Measurements from ENCODE around the gene TARBP2. TPM values are rescaled to one million over a fixed set of nuclear protein-coding genes. Genes with fewer than 3 reads are reported as not detected.

TARBP2 gene
- total RNA-seq, 1 donor from 2014 or later, result 59.4 TPM

DNA sequence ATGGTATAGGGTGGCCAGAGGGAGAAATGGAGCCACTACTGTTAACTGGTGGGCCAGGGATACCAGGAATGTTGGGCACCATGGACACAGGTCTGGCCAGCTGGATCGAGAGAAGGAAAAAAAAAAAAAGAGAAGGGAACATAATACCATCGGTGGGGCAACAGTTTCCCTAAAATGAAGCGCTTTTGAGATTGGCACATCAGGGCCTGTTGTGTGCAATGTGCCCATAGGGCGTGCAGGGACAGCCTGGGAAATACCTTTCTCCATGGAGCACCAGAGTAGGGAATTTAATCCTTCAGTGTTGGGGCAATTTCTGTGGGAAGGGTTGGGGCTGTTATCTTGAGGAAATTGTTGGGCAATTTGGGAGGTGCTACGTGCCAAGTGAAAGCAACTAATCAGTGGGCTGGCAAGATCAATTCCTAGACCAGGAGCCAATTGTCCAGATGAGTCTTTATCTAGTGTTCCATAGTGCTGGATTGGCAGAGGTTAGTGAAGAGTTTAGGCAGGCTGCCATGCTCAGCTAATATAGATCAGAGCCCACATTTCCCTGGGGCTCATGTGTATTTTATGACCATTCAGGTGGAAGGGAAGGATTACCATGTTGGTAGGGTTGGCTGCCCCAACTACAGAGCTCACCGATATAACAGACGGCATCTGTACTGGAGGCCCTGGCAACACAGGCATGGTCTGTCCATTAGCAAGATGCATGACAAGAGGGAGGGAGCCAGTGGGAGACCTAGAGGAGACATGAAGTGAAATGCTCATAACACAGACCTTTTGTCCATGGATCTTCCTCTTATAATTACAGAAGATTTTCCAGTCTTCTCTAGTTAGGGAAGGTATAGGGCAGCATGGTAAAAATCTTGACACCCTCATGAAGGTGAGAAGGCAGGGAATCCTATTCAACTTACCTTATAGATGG, 31.7 kb downstream of the TARBP2 start:
- Histone ChIP-seq H3K36me3 (ENCODE audit: control insufficient read depth, insufficient read depth, low read length) (peaks cover 3% of the 10 kb centered on the region), H3K4me3 (ENCODE audit: low read depth, low read length) (no peak overlapping the region), H3K27me3 (ENCODE audit: control insufficient read depth, insufficient read depth, low read length) (no peaks in the 10 kb centered on the region)
- DNase-seq (ENCODE audit: low read depth), result no peak
- TF ChIP-seq, protein P1, sequence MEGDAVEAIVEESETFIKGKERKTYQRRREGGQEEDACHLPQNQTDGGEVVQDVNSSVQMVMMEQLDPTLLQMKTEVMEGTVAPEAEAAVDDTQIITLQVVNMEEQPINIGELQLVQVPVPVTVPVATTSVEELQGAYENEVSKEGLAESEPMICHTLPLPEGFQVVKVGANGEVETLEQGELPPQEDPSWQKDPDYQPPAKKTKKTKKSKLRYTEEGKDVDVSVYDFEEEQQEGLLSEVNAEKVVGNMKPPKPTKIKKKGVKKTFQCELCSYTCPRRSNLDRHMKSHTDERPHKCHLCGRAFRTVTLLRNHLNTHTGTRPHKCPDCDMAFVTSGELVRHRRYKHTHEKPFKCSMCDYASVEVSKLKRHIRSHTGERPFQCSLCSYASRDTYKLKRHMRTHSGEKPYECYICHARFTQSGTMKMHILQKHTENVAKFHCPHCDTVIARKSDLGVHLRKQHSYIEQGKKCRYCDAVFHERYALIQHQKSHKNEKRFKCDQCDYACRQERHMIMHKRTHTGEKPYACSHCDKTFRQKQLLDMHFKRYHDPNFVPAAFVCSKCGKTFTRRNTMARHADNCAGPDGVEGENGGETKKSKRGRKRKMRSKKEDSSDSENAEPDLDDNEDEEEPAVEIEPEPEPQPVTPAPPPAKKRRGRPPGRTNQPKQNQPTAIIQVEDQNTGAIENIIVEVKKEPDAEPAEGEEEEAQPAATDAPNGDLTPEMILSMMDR (IDR thresholded peaks at IDR 0.05; ENCODE audit: insufficient read depth, low read length, poor library complexity, severe bottlenecking), result no peak

DNA sequence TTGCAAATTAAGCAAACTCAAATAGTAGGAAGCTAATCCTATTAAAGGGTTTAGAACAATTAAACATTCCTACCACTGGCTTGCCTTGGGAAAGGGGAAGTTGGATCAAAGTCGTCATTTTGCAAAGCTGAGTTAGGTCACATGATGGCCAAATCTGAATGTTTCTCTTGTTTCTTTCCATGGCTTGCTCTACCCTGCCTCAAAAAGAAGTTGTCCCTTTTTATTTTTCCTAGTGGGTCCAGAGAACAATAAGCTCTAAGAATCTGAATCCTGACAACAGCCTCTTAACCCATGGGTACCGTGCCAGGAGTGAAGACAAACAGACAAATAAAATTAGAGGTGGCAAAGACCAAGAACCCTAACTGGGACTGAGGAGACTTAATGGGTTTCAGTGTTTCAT, 32.4 kb downstream of the TARBP2 start:
- no peak overlapping the region for H3K4me3 ChIP-seq (ENCODE audit: low read depth, low read length)
- TF ChIP-seq, protein P1 (IDR thresholded peaks at IDR 0.05; ENCODE audit: insufficient read depth, low read length, poor library complexity, severe bottlenecking), result no peak
- no peaks in the 10 kb centered on the region for H3K27me3 ChIP-seq (ENCODE audit: control insufficient read depth, insufficient read depth, low read length)
- H3K36me3 ChIP-seq (ENCODE audit: control insufficient read depth, insufficient read depth, low read length), result peaks cover 3% of the 10 kb centered on the region
- DNase-seq (ENCODE audit: low read depth), result no peak

DNA sequence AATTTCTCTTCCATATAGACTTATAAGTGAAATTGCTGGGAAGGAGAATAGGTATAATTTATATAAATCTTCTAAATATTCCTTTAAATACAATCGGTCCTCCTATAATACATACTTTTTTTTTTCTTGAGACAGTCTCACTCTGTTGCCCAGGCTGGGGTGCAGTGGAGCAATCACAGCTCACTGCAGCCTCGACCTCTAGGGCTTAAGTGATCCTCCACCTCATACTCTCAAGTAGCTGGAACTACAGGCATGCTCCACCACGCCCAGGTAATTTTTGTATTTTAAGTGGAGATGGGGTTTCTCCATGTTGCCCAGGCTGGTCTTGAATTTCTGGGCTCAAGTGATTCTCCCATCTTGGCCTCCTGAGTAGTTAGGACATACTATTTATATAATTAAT, 35.9 kb downstream of the TARBP2 start:
- TF ChIP-seq, protein P1 (IDR thresholded peaks at IDR 0.05; ENCODE audit: insufficient read depth, low read length, poor library complexity, severe bottlenecking), result no peak
- DNase-seq (ENCODE audit: low read depth), result no peak
- H3K4me3 ChIP-seq (ENCODE audit: low read depth, low read length), result no peak overlapping the region
- peaks cover 3% of the 10 kb centered on the region for H3K36me3 ChIP-seq (ENCODE audit: control insufficient read depth, insufficient read depth, low read length)
- H3K27me3 ChIP-seq (ENCODE audit: control insufficient read depth, insufficient read depth, low read length), result no peaks in the 10 kb centered on the region

DNA sequence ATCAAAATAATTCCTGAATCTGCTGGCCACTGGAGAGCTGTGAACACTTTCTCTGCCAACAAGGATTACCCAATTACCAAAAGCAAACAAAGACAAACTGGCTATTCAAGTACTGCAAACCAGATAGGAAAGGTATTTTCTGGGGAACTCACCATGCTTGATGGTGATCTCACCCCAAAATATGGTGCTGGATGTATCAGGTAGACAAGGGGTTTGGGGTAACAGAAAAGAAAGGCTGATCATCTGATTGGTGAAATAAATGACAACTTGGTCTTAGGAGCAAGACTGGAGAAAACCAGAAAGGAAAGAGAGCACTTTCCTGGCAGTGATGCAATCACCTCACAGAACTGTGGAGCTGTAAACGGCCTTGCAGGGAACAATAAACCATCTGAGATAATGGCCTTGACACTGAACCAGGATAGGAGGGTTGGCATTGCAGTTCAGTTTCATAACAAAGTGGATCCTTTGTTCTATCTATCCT, 37.2 kb downstream of the TARBP2 start:
- TF ChIP-seq, protein P1 (IDR thresholded peaks at IDR 0.05; ENCODE audit: insufficient read depth, low read length, poor library complexity, severe bottlenecking), result no peak
- H3K27me3 ChIP-seq (ENCODE audit: control insufficient read depth, insufficient read depth, low read length), result no peaks in the 10 kb centered on the region
- DNase-seq (ENCODE audit: low read depth), result no peak
- H3K36me3 ChIP-seq (ENCODE audit: control insufficient read depth, insufficient read depth, low read length), result no peaks in the 10 kb centered on the region
- H3K4me3 ChIP-seq (ENCODE audit: low read depth, low read length), result no peak overlapping the region

DNA sequence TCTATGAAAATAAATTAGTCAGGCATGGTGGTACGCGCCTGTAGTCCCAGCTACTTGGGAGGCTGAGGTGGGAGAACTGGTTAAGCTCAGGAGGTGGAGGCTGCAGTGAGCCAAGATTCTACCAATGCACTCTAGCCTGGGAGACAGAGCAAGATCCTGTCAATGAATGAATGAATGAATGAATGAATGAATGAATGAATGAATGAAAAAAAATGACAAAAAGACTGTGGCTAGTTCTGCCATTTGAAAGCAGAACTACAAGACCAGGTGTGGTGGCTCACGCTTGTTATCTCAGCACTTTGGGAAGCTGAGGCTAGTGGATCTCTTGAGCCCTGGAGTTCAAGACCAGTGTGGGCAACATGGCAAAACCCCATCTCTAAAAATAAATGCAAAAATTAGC, 38.4 kb downstream of the TARBP2 start:
- no peak for DNase-seq (ENCODE audit: low read depth)
- Histone ChIP-seq H3K36me3 (ENCODE audit: control insufficient read depth, insufficient read depth, low read length) (no peaks in the 10 kb centered on the region), H3K27me3 (ENCODE audit: control insufficient read depth, insufficient read depth, low read length) (no peaks in the 10 kb centered on the region), H3K4me3 (ENCODE audit: low read depth, low read length) (no peak overlapping the region)
- TF ChIP-seq, protein P1 (IDR thresholded peaks at IDR 0.05; ENCODE audit: insufficient read depth, low read length, poor library complexity, severe bottlenecking), result no peak

Data from kidney epithelial cell (primary cell).